Natural killer cell (primary cell): ENCODE measurements around the gene HBP1. TPM values are rescaled to one million over a fixed set of nuclear protein-coding genes. Genes with fewer than 3 reads are reported as not detected.

Experiments
- ATAC-seq, 3 donors: fragments of 150-1000 bp in 2 of 3; fragments of 200-7000 bp in 1 of 3; cut with Tn5 transposase; 1 replicate in 1 of 3; 2 replicates in 2 of 3; pipeline ENCODE4 v1.10.0; 2021; ENCODE audit warnings: mild to moderate bottlenecking in 2 of 3, moderate library complexity in 2 of 3
- DNase-seq, 2 donors: peaks; one replicate each; pipeline versions ENCODE4 v3.0.0 to v3.0.0-alpha.2; 2013 to 2021; ENCODE audit warnings: mixed read lengths in 1 of 2
- H3K27ac ChIP-seq: one replicate; pipeline ENCODE4 v1.5.1; 2013; ENCODE audit warnings: mild to moderate bottlenecking, low read length
- H3K27me3 ChIP-seq: one replicate; pipeline ENCODE4 v1.6.1; 2013; ENCODE audit warnings: low read length; ENCODE audit not compliant: control insufficient read depth, insufficient read depth
- H3K36me3 ChIP-seq: one replicate; pipeline ENCODE4 v1.6.1; 2013; ENCODE audit warnings: low read length; ENCODE audit not compliant: control insufficient read depth, insufficient read depth
- H3K4me1 ChIP-seq: one replicate; pipeline ENCODE4 v1.6.1; 2013; ENCODE audit warnings: low read length; ENCODE audit not compliant: control insufficient read depth, insufficient read depth
- H3K4me3 ChIP-seq: one replicate; pipeline ENCODE4 v1.5.1; 2013; ENCODE audit warnings: low read length
- H3K9me3 ChIP-seq: one replicate; pipeline ENCODE4 v1.6.1; 2013; ENCODE audit warnings: low read length; ENCODE audit not compliant: control insufficient read depth, insufficient read depth
- H3K27ac Mint-ChIP-seq, 2 donors: one replicate each; pipeline ENCODE4 v1.8.0; 2022; ENCODE audit warnings: mild to moderate bottlenecking in 2 of 2, mixed read lengths in 2 of 2, moderate library complexity in 1 of 2
- H3K27me3 Mint-ChIP-seq, 2 donors: one replicate each; pipeline ENCODE4 v1.8.0; 2022; ENCODE audit warnings: low read depth in 2 of 2, mixed read lengths in 2 of 2
- H3K36me3 Mint-ChIP-seq: one replicate; pipeline ENCODE4 v1.8.0; 2022; ENCODE audit warnings: mixed read lengths
- H3K4me1 Mint-ChIP-seq, 2 donors: one replicate each; pipeline ENCODE4 v1.8.0; 2022; ENCODE audit warnings: mixed read lengths in 2 of 2
- H3K4me3 Mint-ChIP-seq: one replicate; pipeline ENCODE4 v1.8.0; 2022; ENCODE audit warnings: mild to moderate bottlenecking, moderate library complexity, mixed read lengths
- H3K9me3 Mint-ChIP-seq, 2 donors: one replicate each; pipeline ENCODE4 v1.8.0; 2022; ENCODE audit warnings: mixed read lengths in 2 of 2
- WGBS: methylation state at CpG from one replicate; pipeline ENCODE4 v1.1.7; 2013; ENCODE audit warnings: missing lambda C conversion rate; ENCODE audit not compliant: insufficient coverage; 5-methylcytosine and 5-hydroxymethylcytosine counted together
- intact Hi-C: fragments of 100-400 bp; cut with micrococcal nuclease; formaldehyde crosslinking; loops from one replicate; pipeline ENCODE4 v1.14.2; 2022
- total RNA-seq, 4 donors: library from RNA; stranded (reverse); fragments of 120-200 nt in 1 of 4; gene quantifications; one replicate each; pipeline versions ENCODE4 v1.2.3 to v1.2.4, GENCODE V29; 2013 to 2022
- TF ChIP-seq, protein P1 (sequence below): fragments of 200-600 bp; IDR thresholded peaks from one replicate; pipeline ENCODE4 v1.8.0; 2022; ENCODE audit warnings: antibody characterized with exemption

Gene HBP1
- total RNA-seq, 3 donors from 2014 or later (not counting 1 experiment from before 2014, with no cell fraction given), result 186 to 249 (median 243) TPM

- Mint-ChIP-seq H3K4me1 (peaks cover 29 to 44% of the 10 kb centered on the region in 2 donors), H3K9me3 (no peaks in the 10 kb centered on the region), H3K36me3 (peaks cover 31% of the 10 kb centered on the region), H3K27me3 (no peaks in the 10 kb centered on the region), H3K27ac (peak overlapping the region; percentile 52 to 78), H3K4me3 (no peak overlapping the region)
- Histone ChIP-seq H3K27ac (no peak overlapping the region), H3K4me3 (no peak overlapping the region), H3K27me3 (no peaks in the 10 kb centered on the region), H3K4me1 (peaks cover 4% of the 10 kb centered on the region), H3K9me3 (no peaks in the 10 kb centered on the region), H3K36me3 (peaks cover 66% of the 10 kb centered on the region)
- DNase-seq, result no peak
- intact Hi-C loops, result no loop called here
- ATAC-seq, result no peak
- TF ChIP-seq, protein P1, sequence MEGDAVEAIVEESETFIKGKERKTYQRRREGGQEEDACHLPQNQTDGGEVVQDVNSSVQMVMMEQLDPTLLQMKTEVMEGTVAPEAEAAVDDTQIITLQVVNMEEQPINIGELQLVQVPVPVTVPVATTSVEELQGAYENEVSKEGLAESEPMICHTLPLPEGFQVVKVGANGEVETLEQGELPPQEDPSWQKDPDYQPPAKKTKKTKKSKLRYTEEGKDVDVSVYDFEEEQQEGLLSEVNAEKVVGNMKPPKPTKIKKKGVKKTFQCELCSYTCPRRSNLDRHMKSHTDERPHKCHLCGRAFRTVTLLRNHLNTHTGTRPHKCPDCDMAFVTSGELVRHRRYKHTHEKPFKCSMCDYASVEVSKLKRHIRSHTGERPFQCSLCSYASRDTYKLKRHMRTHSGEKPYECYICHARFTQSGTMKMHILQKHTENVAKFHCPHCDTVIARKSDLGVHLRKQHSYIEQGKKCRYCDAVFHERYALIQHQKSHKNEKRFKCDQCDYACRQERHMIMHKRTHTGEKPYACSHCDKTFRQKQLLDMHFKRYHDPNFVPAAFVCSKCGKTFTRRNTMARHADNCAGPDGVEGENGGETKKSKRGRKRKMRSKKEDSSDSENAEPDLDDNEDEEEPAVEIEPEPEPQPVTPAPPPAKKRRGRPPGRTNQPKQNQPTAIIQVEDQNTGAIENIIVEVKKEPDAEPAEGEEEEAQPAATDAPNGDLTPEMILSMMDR, result no peak
- WGBS, result 96% methylated on average over 5 of the region's 5 CpGs
These were observed 12.4 kb downstream of the HBP1 start for GRCh38 chr7:107181172-107181571.

- no peak for DNase-seq
- Mint-ChIP-seq H3K27me3 (no peaks in the 10 kb centered on the region), H3K9me3 (no peaks in the 10 kb centered on the region), H3K4me3 (no peak overlapping the region), H3K4me1 (peaks cover 11 to 53% of the 10 kb centered on the region in 2 donors), H3K27ac (peak overlapping the region in 1 of 2 donors; percentile 61), H3K36me3 (peaks cover 56% of the 10 kb centered on the region)
- TF ChIP-seq, protein P1, result no peak
- H3K36me3 ChIP-seq, result peaks cover 90% of the 10 kb centered on the region
- no peak for ATAC-seq
- intact Hi-C loops, result no loop called here
- H3K27me3 ChIP-seq, result no peaks in the 10 kb centered on the region
- no peak overlapping the region for H3K4me3 ChIP-seq
- no peaks in the 10 kb centered on the region for H3K9me3 ChIP-seq
- WGBS, result no CpG with 5 or more reads among the region's 4 CpGs
- no peak overlapping the region for H3K27ac ChIP-seq
- no peaks in the 10 kb centered on the region for H3K4me1 ChIP-seq
These were observed 16.9 kb downstream of the HBP1 start for GRCh38 chr7:107185716-107186115.

DNA sequence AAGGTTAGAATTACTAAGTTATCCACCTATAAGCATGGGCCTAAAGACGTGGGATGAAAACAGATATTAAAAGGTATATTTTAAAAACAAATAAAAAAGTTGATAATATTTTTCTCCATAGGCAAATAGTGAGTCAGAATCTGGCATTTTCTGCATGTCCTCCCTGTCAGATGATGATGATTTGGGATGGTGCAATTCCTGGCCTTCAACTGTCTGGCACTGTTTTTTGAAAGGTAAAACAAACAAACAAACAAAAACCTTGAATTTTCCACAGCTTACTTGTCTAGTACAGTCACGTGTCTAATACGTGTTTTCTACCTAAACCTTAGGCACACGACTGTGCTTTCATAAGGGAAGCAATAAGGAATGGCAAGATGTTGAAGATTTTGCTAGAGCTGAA, 17.4 kb downstream of the HBP1 start:
- no peak overlapping the region for H3K27ac Mint-ChIP-seq
- Histone ChIP-seq H3K9me3 (no peaks in the 10 kb centered on the region), H3K27me3 (no peaks in the 10 kb centered on the region), H3K4me1 (no peaks in the 10 kb centered on the region), H3K4me3 (no peak overlapping the region), H3K27ac (no peak overlapping the region), H3K36me3 (peaks cover 91% of the 10 kb centered on the region)
- TF ChIP-seq, protein P1, result no peak
- WGBS, result 97% methylated on average over 3 of the region's 4 CpGs
- H3K36me3 Mint-ChIP-seq, result peaks cover 54% of the 10 kb centered on the region
- no peaks in the 10 kb centered on the region for H3K9me3 Mint-ChIP-seq
- ATAC-seq, result no peak
- H3K4me1 Mint-ChIP-seq, result peaks cover 7 to 50% of the 10 kb centered on the region in 2 donors
- intact Hi-C loops, result no loop called here
- H3K4me3 Mint-ChIP-seq, result no peak overlapping the region
- no peaks in the 10 kb centered on the region for H3K27me3 Mint-ChIP-seq
- DNase-seq, result no peak

GRCh38 chr7:107187774-107188173, 19.0 kb downstream of the HBP1 start:
- H3K36me3 Mint-ChIP-seq, result peaks cover 54% of the 10 kb centered on the region
- Histone ChIP-seq H3K9me3 (no peaks in the 10 kb centered on the region), H3K4me1 (no peaks in the 10 kb centered on the region), H3K4me3 (no peak overlapping the region), H3K27ac (no peak overlapping the region), H3K27me3 (no peaks in the 10 kb centered on the region), H3K36me3 (peaks cover 92% of the 10 kb centered on the region)
- WGBS, result 97% methylated on average over 2 of the region's 2 CpGs
- ATAC-seq (peak in 1 of 3 donors; percentile 16), DNase-seq (no peak)
- no peaks in the 10 kb centered on the region for H3K9me3 Mint-ChIP-seq
- TF ChIP-seq, protein P1, result no peak
- no peaks in the 10 kb centered on the region for H3K27me3 Mint-ChIP-seq
- no peak overlapping the region for H3K27ac Mint-ChIP-seq
- intact Hi-C loops, result no loop called here
- peaks cover 11 to 50% of the 10 kb centered on the region in 2 donors for H3K4me1 Mint-ChIP-seq
- no peak overlapping the region for H3K4me3 Mint-ChIP-seq
